NK-92 treated with Interleukin-12 subunit alpha and Interleukin-12 subunit beta, amount 100 ng/mL, for 24 hours (cell line): ENCODE results near the gene GFI1.
"Not testable (repeated sequence)": the region's sequence is repeated elsewhere in the genome, so short reads cannot be mapped to it uniquely, and the experiment has no call there.

Experiments used
- DNase-seq: peaks from one replicate; lab custom pipeline; 2025; lab: John Stamatoyannopoulos, UW

Gene GFI1

GRCh38 chr1:92465256-92465647 is 21.5 kb downstream of the GFI1 start:
- DNase-seq: no peak

- DNase-seq: no peak
Observed at GRCh38 chr1:92464588-92465255, 22.0 kb downstream of the GFI1 start.

- no peak for DNase-seq
Observed at GRCh38 chr1:92461364-92462097, 25.2 kb downstream of the GFI1 start.

- no peak for DNase-seq
Observed at GRCh38 chr1:92459871-92460320, 26.8 kb downstream of the GFI1 start.

- no peak for DNase-seq
Observed at GRCh38 chr1:92458146-92458545, 28.6 kb downstream of the GFI1 start.

- no peak for DNase-seq
Observed at GRCh38 chr1:92447976-92448375, 38.7 kb downstream of the GFI1 start.

GRCh38 chr1:92447033-92447681 is 39.6 kb downstream of the GFI1 start:
- no peak for DNase-seq

- DNase-seq: no peak
Observed at GRCh38 chr1:92446546-92446945, 40.2 kb downstream of the GFI1 start.

GRCh38 chr1:92445865-92446264 is 40.9 kb downstream of the GFI1 start:
- DNase-seq: no peak

- no peak for DNase-seq
Observed at GRCh38 chr1:92444351-92444750, 42.4 kb downstream of the GFI1 start.

- DNase-seq: no peak
Observed at GRCh38 chr1:92443893-92444292, 42.8 kb downstream of the GFI1 start.

- no peak for DNase-seq
Observed at GRCh38 chr1:92442351-92442750, 44.4 kb downstream of the GFI1 start.

GRCh38 chr1:92441697-92442342 is 44.9 kb downstream of the GFI1 start:
- no peak for DNase-seq

GRCh38 chr1:92441316-92441696 is 45.4 kb downstream of the GFI1 start:
- no peak for DNase-seq

- no peak for DNase-seq
Observed at GRCh38 chr1:92439291-92439690, 47.4 kb downstream of the GFI1 start.

GRCh38 chr1:92434572-92434971 is 52.2 kb downstream of the GFI1 start:
- not testable (repeated sequence) for DNase-seq

GRCh38 chr1:92430030-92430429 is 56.7 kb downstream of the GFI1 start:
- DNase-seq: no peak

- DNase-seq: no peak
Observed at GRCh38 chr1:92425617-92426016, 61.1 kb downstream of the GFI1 start.
